ENCODE data around the gene TNK1.

The TNK1 gene

GRCh38 chr17:7408863-7409262, 28.0 kb downstream of the TNK1 start:
- FAIRE-seq (no peak), DNase-seq (ENCODE audit: low spot score) (no peak)

DNA sequence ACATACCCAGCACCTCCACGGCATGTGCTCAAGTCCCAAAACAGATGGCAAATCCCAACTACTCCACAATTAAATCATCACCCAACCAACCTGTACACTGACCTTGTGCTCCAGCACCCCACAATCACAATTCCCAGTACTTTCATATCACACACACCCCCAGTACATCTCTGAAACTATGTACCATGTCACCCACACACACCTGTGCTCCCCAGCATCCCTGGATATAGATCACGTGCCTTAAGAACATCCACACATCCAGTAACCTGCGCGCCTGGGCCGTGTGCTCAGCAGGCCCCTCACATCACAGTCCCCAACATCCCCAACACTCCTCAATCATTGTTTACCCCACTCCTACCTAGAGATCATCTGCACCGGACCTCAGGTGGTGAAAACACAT, 28.8 kb downstream of the TNK1 start:
- FAIRE-seq = no peak

GRCh38 chr17:7410634-7411426, 29.9 kb downstream of the TNK1 start:
- DNase-seq (ENCODE audit: low spot score) = no peak
- FAIRE-seq = no peak

More for the DNA sequence above, 28.8 kb downstream of the TNK1 start:
- no peak for DNase-seq (ENCODE audit: low spot score)

GRCh38 chr17:7411427-7411750, 30.5 kb downstream of the TNK1 start:
- DNase-seq (ENCODE audit: low spot score) (no peak), FAIRE-seq (no peak)

DNA sequence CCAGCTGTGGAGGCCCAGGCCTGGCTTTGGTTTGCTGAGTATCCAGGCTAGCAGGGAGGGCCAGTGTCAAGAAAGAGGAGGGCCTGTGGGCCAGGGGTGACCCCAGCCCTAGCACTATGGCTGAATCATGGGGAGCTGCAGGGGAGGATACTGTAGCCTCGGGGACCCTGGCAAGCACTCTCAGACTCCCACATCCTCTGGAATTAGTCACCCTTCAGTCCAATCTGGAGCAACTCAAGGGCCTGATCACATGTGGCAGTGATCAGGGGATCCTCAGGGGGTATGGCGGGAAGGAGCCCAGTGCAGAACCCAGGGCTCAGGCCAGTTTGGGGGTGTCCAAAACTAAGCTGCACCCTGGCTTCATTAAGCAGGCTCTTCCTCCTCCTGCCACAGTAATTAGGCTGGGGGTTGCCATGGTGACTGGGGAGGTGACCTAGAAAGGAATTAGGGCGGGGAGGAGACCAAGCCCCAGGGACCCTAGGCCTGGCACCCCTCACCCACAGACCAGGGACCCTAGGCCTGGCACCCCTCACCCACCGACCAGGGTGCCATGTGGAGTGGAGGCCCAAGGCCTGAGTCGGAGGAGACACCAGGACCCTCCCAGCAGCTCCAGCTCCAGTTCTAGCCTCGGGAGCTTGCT, 32.6 kb downstream of the TNK1 start:
- no peak for DNase-seq (ENCODE audit: low spot score)
- FAIRE-seq = no peak

DNA sequence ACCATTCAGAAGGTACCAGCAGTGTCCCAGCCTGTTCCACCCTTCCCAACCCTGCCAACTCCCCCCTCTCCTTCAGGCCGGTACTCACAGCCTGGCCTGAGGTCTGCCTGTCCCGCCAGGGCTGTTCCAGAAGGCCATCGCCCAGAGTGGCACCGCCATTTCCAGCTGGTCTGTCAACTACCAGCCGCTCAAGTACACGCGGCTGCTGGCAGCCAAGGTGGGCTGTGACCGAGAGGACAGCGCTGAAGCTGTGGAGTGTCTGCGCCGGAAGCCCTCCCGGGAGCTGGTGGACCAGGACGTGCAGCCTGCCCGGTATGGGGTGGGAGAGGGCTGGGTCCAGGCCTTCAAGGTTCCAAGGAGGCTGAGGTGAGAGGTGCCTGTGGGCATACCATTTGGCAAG, 33.9 kb downstream of the TNK1 start:
- DNase-seq (ENCODE audit: low spot score) = no peak
- FAIRE-seq = no peak

DNA sequence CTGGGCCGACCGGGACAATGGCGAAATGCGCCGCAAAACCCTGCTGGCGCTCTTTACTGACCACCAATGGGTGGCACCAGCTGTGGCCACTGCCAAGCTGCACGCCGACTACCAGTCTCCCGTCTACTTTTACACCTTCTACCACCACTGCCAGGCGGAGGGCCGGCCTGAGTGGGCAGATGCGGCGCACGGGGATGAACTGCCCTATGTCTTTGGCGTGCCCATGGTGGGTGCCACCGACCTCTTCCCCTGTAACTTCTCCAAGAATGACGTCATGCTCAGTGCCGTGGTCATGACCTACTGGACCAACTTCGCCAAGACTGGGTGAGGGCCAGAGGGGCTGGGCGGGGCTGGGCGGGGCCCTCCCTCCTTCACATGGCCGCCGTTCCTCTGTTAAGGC, 34.9 kb downstream of the TNK1 start:
- no peak for FAIRE-seq
- DNase-seq (ENCODE audit: low spot score) = no peak

- DNase-seq (ENCODE audit: low spot score) (no peak), FAIRE-seq (no peak)
Observed at GRCh38 chr17:7416323-7416722, 35.4 kb downstream of the TNK1 start.

GRCh38 chr17:7417056-7417655, 36.3 kb downstream of the TNK1 start:
- FAIRE-seq (no peak), DNase-seq (ENCODE audit: low spot score) (no peak)

- no peak for DNase-seq (ENCODE audit: low spot score)
- FAIRE-seq = no peak
Observed at GRCh38 chr17:7418472-7419152, 37.7 kb downstream of the TNK1 start.

- DNase-seq (ENCODE audit: low spot score) (no peak), FAIRE-seq (no peak)
Observed at GRCh38 chr17:7419819-7420610, 39.1 kb downstream of the TNK1 start, which contains the start of gene SPEM1. SPEM1 (plus strand) TSS chr17:7420324; CDS start chr17:7420385, 61 bp downstream.

DNA sequence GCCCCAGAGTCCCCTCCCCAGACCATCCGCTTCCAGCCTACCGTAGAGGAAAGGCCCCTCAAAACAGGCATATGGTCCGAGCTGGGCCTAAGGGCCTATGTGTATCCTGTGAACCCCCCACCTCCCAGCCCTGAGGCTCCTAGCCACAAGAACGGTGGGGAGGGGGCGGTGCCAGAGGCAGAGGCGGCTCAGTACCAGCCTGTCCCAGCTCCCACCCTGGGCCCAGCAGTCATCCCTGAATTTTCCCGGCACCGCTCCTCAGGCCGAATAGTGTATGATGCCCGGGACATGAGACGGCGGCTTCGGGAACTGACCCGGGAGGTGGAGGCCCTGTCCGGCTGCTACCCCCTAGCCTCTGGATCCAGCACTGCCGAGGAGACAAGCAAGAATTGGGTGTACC, 40.3 kb downstream of the TNK1 start:
- DNase-seq (ENCODE audit: low spot score) = no peak
- no peak for FAIRE-seq

- DNase-seq (ENCODE audit: low spot score) = no peak
Observed at GRCh38 chr17:7423679-7424078, 42.8 kb downstream of the TNK1 start.

DNA sequence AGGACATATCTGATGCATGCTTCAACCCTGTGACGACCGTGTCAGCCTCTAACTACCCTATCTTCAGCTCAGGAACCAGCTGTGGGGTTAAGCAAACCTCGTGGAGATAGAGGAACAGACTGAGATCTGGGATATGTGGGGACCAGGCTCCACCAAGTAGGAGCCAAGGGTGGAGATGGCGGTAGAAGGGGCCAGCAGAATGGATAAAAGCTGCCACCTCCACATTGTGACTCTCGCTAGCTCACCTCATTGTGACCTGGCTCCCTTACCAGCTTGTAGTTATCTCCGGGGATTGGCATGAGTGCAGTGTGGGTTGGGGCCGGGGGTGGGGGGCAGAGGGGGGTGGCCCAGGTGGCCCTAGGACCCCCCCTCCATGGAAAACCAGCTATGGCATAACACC, 44.4 kb downstream of the TNK1 start, which contains the start of gene SPEM2:
TSS of gene SPEM2 (plus strand) at position 301 of the 400 bp plus-strand sequence. CDS start at position 374, 73 bp downstream.
- no peak for FAIRE-seq

More at GRCh38 chr17:7423679-7424078, 42.8 kb downstream of the TNK1 start:
- no peak for FAIRE-seq

GRCh38 chr17:7425756-7426155, 44.9 kb downstream of the TNK1 start:
- FAIRE-seq (no peak), DNase-seq (ENCODE audit: low spot score) (no peak)

More for the DNA sequence above, 44.4 kb downstream of the TNK1 start, which contains the start of gene SPEM2:
- DNase-seq (ENCODE audit: low spot score) = no peak

DNA sequence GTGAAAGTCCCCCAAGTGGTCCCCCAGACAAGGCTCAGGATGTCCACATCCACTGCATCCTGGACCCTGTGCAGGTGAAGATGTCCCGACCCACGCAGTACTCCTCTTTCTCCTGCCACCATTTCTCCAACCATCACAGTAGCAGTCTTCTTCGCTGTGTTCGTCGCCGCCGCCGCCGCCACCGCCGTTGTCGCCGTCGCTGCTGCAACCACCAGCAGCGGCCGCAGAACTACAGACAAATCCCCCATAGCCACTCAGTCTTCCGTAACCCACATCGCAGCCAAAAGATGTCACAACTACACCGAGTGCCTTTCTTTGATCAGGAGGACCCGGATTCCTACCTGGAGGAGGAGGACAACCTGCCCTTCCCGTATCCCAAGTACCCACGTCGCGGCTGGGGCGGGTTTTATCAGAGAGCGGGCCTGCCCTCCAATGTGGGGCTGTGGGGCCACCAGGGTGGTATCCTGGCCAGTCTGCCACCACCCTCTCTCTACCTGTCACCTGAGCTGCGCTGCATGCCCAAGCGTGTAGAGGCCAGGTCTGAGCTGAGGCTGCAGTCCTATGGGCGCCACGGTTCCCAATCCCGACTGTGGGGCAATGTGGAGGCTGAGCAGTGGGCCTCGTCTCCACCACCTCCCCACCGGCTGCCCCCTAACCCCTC, 45.4 kb downstream of the TNK1 start:
- DNase-seq (ENCODE audit: low spot score) = no peak
- no peak for FAIRE-seq

DNA sequence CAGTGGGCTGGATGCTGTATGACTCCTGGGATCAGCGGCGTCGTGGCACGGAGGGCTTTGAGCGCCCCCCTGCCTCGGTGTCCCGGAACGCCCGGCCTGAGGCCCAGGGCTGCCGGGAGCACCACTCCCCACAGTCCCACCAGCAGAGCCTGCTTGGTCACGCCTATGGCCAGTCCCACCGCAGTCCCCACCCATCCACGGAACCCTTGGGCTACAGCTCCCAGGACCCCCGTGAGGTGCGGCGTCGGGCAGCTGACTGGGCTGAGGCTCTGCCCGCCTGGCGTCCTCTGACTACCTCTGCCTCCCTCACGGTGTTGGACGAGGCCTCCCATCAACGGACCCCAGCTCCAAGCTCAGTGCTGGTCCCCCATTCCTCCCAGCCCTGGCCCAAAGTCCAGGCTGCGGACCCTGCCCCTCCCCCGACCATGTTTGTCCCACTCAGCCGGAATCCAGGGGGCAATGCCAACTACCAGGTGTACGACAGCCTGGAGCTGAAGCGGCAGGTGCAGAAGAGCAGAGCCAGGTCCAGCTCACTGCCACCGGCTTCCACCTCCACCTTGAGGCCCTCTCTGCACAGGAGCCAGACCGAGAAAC, 46.1 kb downstream of the TNK1 start:
- no peak for FAIRE-seq
- no peak for DNase-seq (ENCODE audit: low spot score)

DNA sequence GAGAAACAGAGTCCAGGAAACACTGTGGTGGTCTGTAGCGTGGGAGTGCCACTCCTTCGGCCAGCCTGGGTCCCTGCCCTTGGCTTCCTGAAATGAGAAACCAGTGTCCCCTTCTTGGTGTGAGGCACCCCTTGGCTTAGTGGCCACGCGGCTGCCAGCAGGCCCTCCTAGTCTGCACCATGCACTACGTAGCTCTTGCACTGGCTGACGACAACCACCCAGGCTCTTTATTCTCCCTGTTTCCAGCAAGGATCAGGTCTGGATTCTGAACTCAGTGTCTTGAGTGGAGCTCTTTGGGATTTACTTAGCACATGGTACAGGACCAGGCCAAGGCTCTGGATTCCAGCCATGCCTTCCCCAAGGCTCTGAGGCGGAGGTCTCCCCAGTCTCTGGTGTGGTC, 46.7 kb downstream of the TNK1 start:
- FAIRE-seq = no peak
- DNase-seq (ENCODE audit: low spot score) = no peak

- FAIRE-seq = no peak
- DNase-seq (ENCODE audit: low spot score) = no peak
Observed at GRCh38 chr17:7428557-7428956, 47.7 kb downstream of the TNK1 start, which contains the start of gene SPEM3. SPEM3 (plus strand) TSS chr17:7428857; CDS start chr17:7428903, 46 bp downstream.

- FAIRE-seq = no peak
Observed at GRCh38 chr17:7429722-7430121, 48.8 kb downstream of the TNK1 start.

More at GRCh38 chr17:7429722-7430121, 48.8 kb downstream of the TNK1 start:
- no peak for DNase-seq (ENCODE audit: low spot score)
